GM10266 (cell line): ENCODE measurements around the gene SLC13A4.

ENCODE experiments used
- DNase-seq: peaks from one replicate; pipeline ENCODE4 v3.0.0; 2012; ENCODE audit errors: extremely low spot score
- CTCF ChIP-seq: IDR thresholded peaks from 2 replicates; pipeline ENCODE4 v1.5.1; 2012; ENCODE audit warnings: mild to moderate bottlenecking, low read depth; ENCODE audit not compliant: control insufficient read depth, insufficient read depth; ENCODE audit errors: missing control alignments

SLC13A4 gene

GRCh38 chr7:135716677-135717238 lies 11.2 kb downstream of the SLC13A4 start:
- DNase-seq = no peak
- no peak for TF ChIP-seq CTCF

- no peak for DNase-seq
- TF ChIP-seq CTCF = no peak
These were observed 12.3 kb downstream of the SLC13A4 start for GRCh38 chr7:135715673-135716072.

GRCh38 chr7:135715055-135715522 lies 12.9 kb downstream of the SLC13A4 start:
- no peak for TF ChIP-seq CTCF
- no peak for DNase-seq

GRCh38 chr7:135714534-135715009 lies 13.4 kb downstream of the SLC13A4 start:
- no peak for TF ChIP-seq CTCF
- no peak for DNase-seq

- TF ChIP-seq CTCF = no peak
- DNase-seq = no peak
These were observed 14.0 kb downstream of the SLC13A4 start for GRCh38 chr7:135713836-135714470.

- no peak for DNase-seq
- TF ChIP-seq CTCF = no peak
These were observed 15.2 kb downstream of the SLC13A4 start for GRCh38 chr7:135712796-135713195.

GRCh38 chr7:135712182-135712782 lies 15.7 kb downstream of the SLC13A4 start:
- peak; percentile 2 for TF ChIP-seq CTCF
- DNase-seq = no peak
